H9 (cell line): ENCODE results near the gene SCN5A. TPM values are rescaled to one million over a fixed set of nuclear protein-coding genes. Genes with fewer than 3 reads are reported as not detected.

Source experiments
- DNase-seq: peaks from one replicate; pipeline ENCODE4 v3.0.0-alpha.2; 2017
- H2AFZ ChIP-seq: one replicate; pipeline ENCODE4 v1.6.1; 2013; ENCODE audit warnings: mild to moderate bottlenecking, low read length, control low read depth, moderate library complexity
- H2AK5ac ChIP-seq: 2 replicates; pipeline ENCODE4 v1.6.1; 2013; ENCODE audit warnings: low read length, control low read depth, mixed read lengths; ENCODE audit not compliant: insufficient read length
- H2BK120ac ChIP-seq: one replicate; pipeline ENCODE4 v1.6.1; 2013; ENCODE audit warnings: low read depth, mild to moderate bottlenecking, low read length, control low read depth, inconsistent platforms; ENCODE audit not compliant: poor library complexity, severe bottlenecking
- H2BK12ac ChIP-seq: 2 replicates; pipeline ENCODE4 v1.6.1; 2013; ENCODE audit warnings: low read length, control low read depth, mixed read lengths, low read depth; ENCODE audit not compliant: insufficient read length
- H2BK15ac ChIP-seq: 2 replicates; pipeline ENCODE4 v1.6.1; 2013; ENCODE audit warnings: low read depth, low read length, control low read depth
- H2BK20ac ChIP-seq: one replicate; pipeline ENCODE4 v1.6.1; 2013; ENCODE audit warnings: low read depth, mild to moderate bottlenecking, low read length, control low read depth, inconsistent platforms; ENCODE audit not compliant: poor library complexity, severe bottlenecking
- H2BK5ac ChIP-seq: 2 replicates; pipeline ENCODE4 v1.6.1; 2013; ENCODE audit warnings: low read length, control low read depth, mixed read lengths; ENCODE audit not compliant: insufficient read length
- H3K14ac ChIP-seq: 2 replicates; pipeline ENCODE4 v1.6.1; 2013; ENCODE audit warnings: low read length, control low read depth; ENCODE audit not compliant: insufficient read depth
- H3K18ac ChIP-seq: 2 replicates; pipeline ENCODE4 v1.6.1; 2013; ENCODE audit warnings: low read depth, mild to moderate bottlenecking, mixed read lengths, low read length, control low read depth; ENCODE audit not compliant: insufficient read length
- H3K23ac ChIP-seq: 2 replicates; pipeline ENCODE4 v1.6.1; 2013; ENCODE audit warnings: low read length, control low read depth, mixed read lengths, low read depth; ENCODE audit not compliant: insufficient read length
- H3K23me2 ChIP-seq: 2 replicates; pipeline ENCODE4 v1.6.1; 2013; ENCODE audit warnings: low read depth, mild to moderate bottlenecking, mixed read lengths, low read length, control low read depth; ENCODE audit not compliant: insufficient read length, poor library complexity, severe bottlenecking
- H3K27ac ChIP-seq: 2 replicates; pipeline ENCODE4 v1.5.1; 2013; ENCODE audit warnings: low read length, control low read depth, mixed read lengths, low read depth; ENCODE audit not compliant: insufficient read length
- H3K27me3 ChIP-seq: 2 replicates; pipeline ENCODE4 v1.6.1; 2013; ENCODE audit warnings: low read length, control low read depth, inconsistent platforms; ENCODE audit not compliant: insufficient read depth
- H3K4ac ChIP-seq: 2 replicates; pipeline ENCODE4 v1.6.1; 2013; ENCODE audit warnings: low read depth, mild to moderate bottlenecking, control low read depth, inconsistent platforms, low read length, moderate library complexity
- H3K4me1 ChIP-seq: 2 replicates; pipeline ENCODE4 v1.6.1; 2013; ENCODE audit warnings: low read length, control low read depth, inconsistent platforms; ENCODE audit not compliant: insufficient read depth
- H3K4me2 ChIP-seq: 2 replicates; pipeline ENCODE4 v1.6.1; 2013; ENCODE audit warnings: low read length, control low read depth, mixed read lengths; ENCODE audit not compliant: insufficient read length, insufficient read depth
- H3K56ac ChIP-seq: 2 replicates; pipeline ENCODE4 v1.6.1; 2013; ENCODE audit warnings: low read depth, mild to moderate bottlenecking, mixed read lengths, low read length, control low read depth; ENCODE audit not compliant: insufficient read length
- H3K79me1 ChIP-seq: 2 replicates; pipeline ENCODE4 v1.6.1; 2013; ENCODE audit warnings: low read depth, mild to moderate bottlenecking, moderate library complexity, low read length, control low read depth, inconsistent platforms; ENCODE audit not compliant: insufficient read depth, poor library complexity, severe bottlenecking
- H3K79me2 ChIP-seq: 2 replicates; pipeline ENCODE4 v1.6.1; 2013; ENCODE audit warnings: low read length, control low read depth, inconsistent platforms; ENCODE audit not compliant: insufficient read depth
- H3K9ac ChIP-seq: 2 replicates; pipeline ENCODE4 v1.6.1; 2013; ENCODE audit warnings: low read length, control low read depth, mixed read lengths; ENCODE audit not compliant: insufficient read length; ENCODE audit errors: extremely low read depth
- H3K9me3 ChIP-seq: one replicate; pipeline ENCODE4 v1.6.1; 2013; ENCODE audit warnings: low read depth, low read length, inconsistent platforms; ENCODE audit not compliant: control insufficient read depth
- H3T11ph ChIP-seq: one replicate; pipeline ENCODE4 v1.6.1; 2013; ENCODE audit warnings: mild to moderate bottlenecking, low read length, control low read depth, inconsistent platforms
- H4K20me1 ChIP-seq: one replicate; pipeline ENCODE4 v1.6.1; 2013; ENCODE audit not compliant: control insufficient read depth, insufficient read length, insufficient read depth
- H4K5ac ChIP-seq: 2 replicates; pipeline ENCODE4 v1.6.1; 2013; ENCODE audit warnings: low read depth, mild to moderate bottlenecking, mixed read lengths, low read length, control low read depth; ENCODE audit not compliant: insufficient read length
- H4K8ac ChIP-seq: replicated peaks from 2 replicates; pipeline ENCODE4 v1.6.1; 2013; ENCODE audit warnings: low read length, control low read depth, mixed read lengths, low read depth; ENCODE audit not compliant: insufficient read length
- H4K91ac ChIP-seq: 2 replicates; pipeline ENCODE4 v1.6.1; 2013; ENCODE audit warnings: low read depth, mild to moderate bottlenecking, moderate library complexity, mixed read lengths, low read length, control low read depth; ENCODE audit not compliant: insufficient read length
- H3K27ac Mint-ChIP-seq, 3 experiments: 2 replicates in 2 of 3; 3 replicates in 1 of 3; pipeline ENCODE4 v1.8.0; 2020 to 2021; ENCODE audit warnings: mixed read lengths in 3 of 3, mild to moderate bottlenecking in 1 of 3, moderate library complexity in 1 of 3
- H3K27me3 Mint-ChIP-seq: 2 replicates; pipeline ENCODE4 v1.8.0; 2021; ENCODE audit warnings: low read depth, mild to moderate bottlenecking, moderate library complexity, mixed read lengths
- H3K36me3 Mint-ChIP-seq, 3 experiments: 2 replicates in 2 of 3; 3 replicates in 1 of 3; pipeline ENCODE4 v1.8.0; 2020 to 2021; ENCODE audit warnings: low read depth in 3 of 3, mixed read lengths in 3 of 3; ENCODE audit not compliant: insufficient read depth in 1 of 3
- H3K4me1 Mint-ChIP-seq, 2 experiments: 2 replicates each; pipeline ENCODE4 v1.8.0; 2020; ENCODE audit warnings: mixed read lengths in 2 of 2
- H3K4me3 Mint-ChIP-seq, 2 experiments: 2 replicates in 1 of 2; 3 replicates in 1 of 2; pipeline ENCODE4 v1.8.0; 2020 to 2021; ENCODE audit warnings: mild to moderate bottlenecking in 2 of 2, mixed read lengths in 2 of 2, moderate library complexity in 1 of 2
- H3K9me3 Mint-ChIP-seq, 2 experiments: 2 replicates in 1 of 2; 3 replicates in 1 of 2; pipeline ENCODE4 v1.8.0; 2020; ENCODE audit warnings: mild to moderate bottlenecking in 2 of 2, mixed read lengths in 2 of 2, moderate library complexity in 1 of 2
- CTCF ChIP-seq: fragments of 200-600 bp; sonication (generic); conservative IDR thresholded peaks from 3 replicates; pipeline ENCODE4 v1.8.0; 2021; ENCODE audit warnings: antibody characterized with exemption, mild to moderate bottlenecking
- WGBS: extraction: QIAGEN DNeasy Blood & Tissue Kit; methylation state at CpG from one replicate; pipeline ENCODE4 v1.1.7; 2013; ENCODE audit warnings: missing lambda C conversion rate, low lambda C conversion rate, mixed read lengths; ENCODE audit not compliant: insufficient read length; ENCODE audit errors: extremely low coverage; 5-methylcytosine and 5-hydroxymethylcytosine counted together
- total RNA-seq: library from RNA; stranded (reverse); gene quantifications from 2 replicates; pipeline ENCODE4 v1.2.1, GENCODE V29; 2021

Gene SCN5A
- total RNA-seq, 1 experiment from 2014 or later = 6.5 TPM

- no peaks in the 10 kb centered on the region for H3K9me3 ChIP-seq
- H3K4me1 ChIP-seq = no peaks in the 10 kb centered on the region
- H3K4ac ChIP-seq = no peak overlapping the region
- H3K36me3 Mint-ChIP-seq = no peaks in the 10 kb centered on the region
- H3K14ac ChIP-seq = no peak overlapping the region
- no peak overlapping the region for H2BK20ac ChIP-seq
- H2BK5ac ChIP-seq = no peak overlapping the region
- no peak overlapping the region for H2BK120ac ChIP-seq
- H4K91ac ChIP-seq = no peak overlapping the region
- no peak overlapping the region for H3K9ac ChIP-seq
- H2AFZ ChIP-seq = no peak overlapping the region
- no peak overlapping the region for H4K8ac ChIP-seq
- H3T11ph ChIP-seq = no peak overlapping the region
- H3K79me2 ChIP-seq = no peaks in the 10 kb centered on the region
- no peak overlapping the region for H3K27ac ChIP-seq
- H3K23ac ChIP-seq = no peak overlapping the region
- H4K5ac ChIP-seq = no peak overlapping the region
- no peaks in the 10 kb centered on the region for H3K4me1 Mint-ChIP-seq
- no peak overlapping the region for H2BK12ac ChIP-seq
- no peak overlapping the region for H3K4me3 Mint-ChIP-seq
- H3K4me2 ChIP-seq = no peak overlapping the region
- no CpG with 5 or more reads among the region's 2 CpGs for WGBS
- H3K79me1 ChIP-seq = no peaks in the 10 kb centered on the region
- H3K23me2 ChIP-seq = no peaks in the 10 kb centered on the region
- H3K27me3 ChIP-seq = no peaks in the 10 kb centered on the region
- H3K27me3 Mint-ChIP-seq = peaks cover 3% of the 10 kb centered on the region
- no peaks in the 10 kb centered on the region for H3K9me3 Mint-ChIP-seq
- H2AK5ac ChIP-seq = no peak overlapping the region
- DNase-seq = no peak
- no peaks in the 10 kb centered on the region for H4K20me1 ChIP-seq
- TF ChIP-seq CTCF = no peak
- H3K18ac ChIP-seq = no peak overlapping the region
- H3K27ac Mint-ChIP-seq = no peak overlapping the region
- H2BK15ac ChIP-seq = no peak overlapping the region
- H3K56ac ChIP-seq = no peak overlapping the region
Observed at GRCh38 chr3:38696034-38696433, 46.5 kb upstream of the SCN5A start.
